GM10266 (cell line): ENCODE data around the gene FLVCR2.
"Not testable (repeated sequence)": the region's sequence is repeated elsewhere in the genome, so short reads cannot be mapped to it uniquely, and the experiment has no call there.

Experiments
- DNase-seq: peaks from one replicate; pipeline ENCODE4 v3.0.0; 2012; ENCODE audit errors: extremely low spot score
- TF ChIP-seq, protein P1 (sequence below): IDR thresholded peaks from 2 replicates; pipeline ENCODE4 v1.5.1; 2012; ENCODE audit warnings: mild to moderate bottlenecking, low read depth; ENCODE audit not compliant: control insufficient read depth, insufficient read depth; ENCODE audit errors: missing control alignments

FLVCR2 gene

DNA sequence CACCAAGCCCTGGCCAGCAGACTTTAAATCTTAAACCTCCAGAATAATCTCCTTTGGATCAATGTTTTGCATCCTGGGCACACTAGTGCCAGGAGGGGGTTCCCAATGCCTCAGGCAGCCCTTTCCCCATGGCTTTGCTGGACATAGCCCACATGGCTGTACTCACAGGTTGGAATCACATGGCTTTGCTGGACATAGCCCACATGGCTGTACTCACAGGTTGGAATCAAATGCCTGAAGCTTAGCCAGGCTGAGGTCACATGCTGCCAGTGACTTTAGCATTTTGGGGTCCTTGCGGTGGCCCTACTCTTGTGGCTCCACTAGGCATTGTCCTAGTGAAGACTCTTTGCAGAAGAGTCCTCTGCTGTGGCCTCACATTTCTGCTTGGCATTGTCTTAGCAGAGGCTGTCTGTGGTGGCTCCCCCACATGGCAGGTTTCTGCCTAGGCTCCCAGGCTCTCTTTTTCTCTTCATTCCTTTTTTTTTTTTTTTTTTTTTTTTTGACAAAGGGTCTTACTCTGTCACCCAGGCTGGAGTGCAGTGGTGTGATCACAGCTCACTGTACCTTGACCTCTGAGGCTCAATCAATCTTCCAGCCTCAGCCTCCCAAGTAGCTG lies 13.0 kb downstream of the FLVCR2 start:
- TF ChIP-seq, protein P1, sequence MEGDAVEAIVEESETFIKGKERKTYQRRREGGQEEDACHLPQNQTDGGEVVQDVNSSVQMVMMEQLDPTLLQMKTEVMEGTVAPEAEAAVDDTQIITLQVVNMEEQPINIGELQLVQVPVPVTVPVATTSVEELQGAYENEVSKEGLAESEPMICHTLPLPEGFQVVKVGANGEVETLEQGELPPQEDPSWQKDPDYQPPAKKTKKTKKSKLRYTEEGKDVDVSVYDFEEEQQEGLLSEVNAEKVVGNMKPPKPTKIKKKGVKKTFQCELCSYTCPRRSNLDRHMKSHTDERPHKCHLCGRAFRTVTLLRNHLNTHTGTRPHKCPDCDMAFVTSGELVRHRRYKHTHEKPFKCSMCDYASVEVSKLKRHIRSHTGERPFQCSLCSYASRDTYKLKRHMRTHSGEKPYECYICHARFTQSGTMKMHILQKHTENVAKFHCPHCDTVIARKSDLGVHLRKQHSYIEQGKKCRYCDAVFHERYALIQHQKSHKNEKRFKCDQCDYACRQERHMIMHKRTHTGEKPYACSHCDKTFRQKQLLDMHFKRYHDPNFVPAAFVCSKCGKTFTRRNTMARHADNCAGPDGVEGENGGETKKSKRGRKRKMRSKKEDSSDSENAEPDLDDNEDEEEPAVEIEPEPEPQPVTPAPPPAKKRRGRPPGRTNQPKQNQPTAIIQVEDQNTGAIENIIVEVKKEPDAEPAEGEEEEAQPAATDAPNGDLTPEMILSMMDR: no peak
- DNase-seq: no peak

- TF ChIP-seq, protein P1: no peak
- no peak for DNase-seq
Observed at GRCh38 chr14:75591987-75592575, 13.7 kb downstream of the FLVCR2 start.

DNA sequence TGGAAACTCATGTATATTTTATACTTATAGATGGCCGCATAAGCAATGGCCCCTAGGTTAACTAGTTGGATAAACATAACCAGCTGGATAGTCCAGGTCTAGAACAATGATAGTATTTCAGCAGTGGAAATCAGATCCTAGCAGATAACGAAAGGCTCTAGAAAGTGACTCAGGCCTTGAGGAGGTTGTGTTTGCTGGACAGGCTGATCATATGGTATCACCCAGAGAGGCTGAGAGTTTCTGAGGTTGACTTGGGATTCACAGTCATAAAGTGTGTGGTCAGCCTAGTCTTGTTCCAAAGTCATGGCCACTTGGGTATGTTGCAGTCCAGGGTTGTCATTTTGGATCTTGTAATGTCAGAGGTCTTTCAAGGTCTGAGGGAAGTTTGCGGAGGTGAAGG lies 16.8 kb downstream of the FLVCR2 start:
- TF ChIP-seq, protein P1: no peak
- no peak for DNase-seq

GRCh38 chr14:75597149-75597548 lies 18.7 kb downstream of the FLVCR2 start:
- TF ChIP-seq, protein P1: no peak
- DNase-seq: no peak

GRCh38 chr14:75600100-75600499 lies 21.7 kb downstream of the FLVCR2 start:
- DNase-seq: not testable (repeated sequence)

DNA sequence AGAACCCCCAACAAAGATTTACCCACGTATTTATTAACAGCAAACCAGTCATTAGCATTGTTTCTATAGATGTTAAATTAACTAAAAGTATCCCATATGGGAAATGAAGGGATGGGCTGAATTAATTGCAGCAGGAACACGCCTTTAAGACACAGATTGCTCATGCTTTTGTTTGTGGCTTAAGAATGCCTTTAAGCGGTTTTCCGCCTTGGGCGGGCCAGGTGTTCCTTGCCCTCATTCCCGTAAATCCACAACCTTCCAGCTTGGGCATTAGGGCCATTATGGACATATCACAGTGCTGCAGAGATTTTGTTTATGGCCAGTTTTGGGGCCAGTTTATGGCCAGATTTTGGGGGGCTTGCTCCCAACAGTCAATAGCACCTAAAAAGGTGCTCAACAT lies 22.6 kb downstream of the FLVCR2 start:
- DNase-seq: not testable (repeated sequence)

- TF ChIP-seq, protein P1: no peak
- DNase-seq: no peak
Observed at GRCh38 chr14:75602503-75602902, 24.1 kb downstream of the FLVCR2 start.

DNA sequence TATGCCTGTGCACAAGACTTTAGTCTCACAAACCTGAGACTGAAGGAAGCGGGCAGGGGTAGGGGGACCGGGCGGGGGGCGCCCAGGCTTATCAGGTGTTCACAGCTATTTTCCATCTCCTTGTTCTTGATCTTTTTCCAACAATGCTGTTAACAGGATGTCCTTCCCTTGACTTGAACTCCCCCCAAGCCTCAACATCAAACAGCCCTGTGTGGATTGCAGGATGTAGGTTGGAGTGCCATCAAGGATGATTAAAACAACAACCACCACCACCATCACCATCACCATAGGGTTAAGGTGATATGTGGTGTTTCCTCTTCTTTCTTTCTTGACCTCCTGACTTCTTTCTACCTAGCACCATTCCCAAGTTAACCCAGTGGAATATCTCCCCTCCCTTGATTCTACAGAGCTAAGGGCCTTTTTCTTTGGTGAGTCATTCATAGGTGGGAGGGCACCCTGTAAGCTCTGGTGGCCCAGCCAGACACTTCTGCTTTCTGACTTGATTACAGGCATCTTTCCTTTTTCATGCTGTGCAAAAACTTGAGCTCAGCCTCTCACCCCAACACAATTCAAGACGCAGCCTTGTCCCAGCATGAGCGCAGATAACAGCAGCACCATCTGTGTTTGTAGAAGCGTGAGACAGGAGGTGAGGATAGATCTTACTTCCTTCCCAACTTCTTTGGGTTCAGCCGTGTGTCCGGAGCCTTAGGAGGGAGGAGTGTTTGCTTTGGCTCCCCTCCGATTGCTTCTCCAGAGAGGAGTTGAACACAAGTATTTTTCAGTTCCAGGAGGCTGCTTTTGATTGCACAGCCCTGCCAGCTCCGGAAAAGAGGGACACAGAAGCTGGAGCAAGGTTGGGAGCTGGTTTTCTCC lies 26.8 kb downstream of the FLVCR2 start:
- TF ChIP-seq, protein P1: no peak
- DNase-seq: no peak
